Suprapubic skin (tissue), 4 donors: ENCODE data around the gene TPRG1L. TPM values are rescaled to one million over a fixed set of nuclear protein-coding genes. Genes with fewer than 3 reads are reported as not detected.
A peak's percentile ranks its signal among the peaks of the same experiment; 100 is the strongest.

Experiments
- DNase-seq, 2 donors: peaks; one replicate each; pipeline ENCODE4 v3.0.0-alpha.2; 2019; ENCODE audit warnings: low spot score in 2 of 2
- H3K27ac ChIP-seq: fragments of 200-600 bp; sonication (generic); one replicate; pipeline ENCODE4 v1.5.1; 2019
- H3K27me3 ChIP-seq: fragments of 200-600 bp; sonication (generic); one replicate; pipeline ENCODE4 v1.5.1; 2019
- H3K36me3 ChIP-seq: fragments of 200-600 bp; sonication (generic); one replicate; pipeline ENCODE4 v1.5.1; 2019
- H3K4me1 ChIP-seq: fragments of 200-600 bp; sonication (generic); one replicate; pipeline ENCODE4 v1.5.1; 2019
- H3K4me3 ChIP-seq: fragments of 200-600 bp; sonication (generic); one replicate; pipeline ENCODE4 v1.5.1; 2019; ENCODE audit warnings: mild to moderate bottlenecking
- H3K9me3 ChIP-seq: fragments of 200-600 bp; sonication (generic); one replicate; pipeline ENCODE4 v1.5.1; 2019
- CTCF ChIP-seq, 2 donors: fragments of 200-600 bp in 1 of 2; fragments of 450-650 bp in 1 of 2; sonication (generic) in 1 of 2; IDR thresholded peaks; one replicate each; pipeline ENCODE4 v1.5.1; 2016 to 2019; ENCODE audit warnings: antibody characterized with exemption in 2 of 2, mild to moderate bottlenecking in 1 of 2, moderate library complexity in 1 of 2
- EP300 ChIP-seq: sonication (generic); formaldehyde crosslinking; IDR thresholded peaks from one replicate; pipeline ENCODE4 v1.6.1; 2017; ENCODE audit warnings: antibody characterized with exemption
- POLR2A ChIP-seq, 2 donors: fragments of 450-650 bp; IDR thresholded peaks; one replicate each; pipeline ENCODE4 v1.6.1; 2017; ENCODE audit warnings: antibody characterized with exemption in 2 of 2, mild to moderate bottlenecking in 2 of 2, moderate library complexity in 2 of 2
- POLR2AphosphoS5 ChIP-seq, 3 donors: sonication (generic); formaldehyde crosslinking; IDR thresholded peaks; one replicate each; pipeline ENCODE4 v1.6.1; 2017; ENCODE audit warnings: antibody characterized with exemption in 3 of 3
- WGBS: methylation state at CpG from one replicate; pipeline ENCODE4 v1.1.5; 2018; 5-methylcytosine and 5-hydroxymethylcytosine counted together
- total RNA-seq, 4 donors: library from RNA; depleted of rRNA; stranded (reverse); fragments of >200 nt; gene quantifications; one replicate each; pipeline ENCODE4 v1.1.0, GENCODE V29; 2016

Gene TPRG1L
- total RNA-seq, 4 donors from 2014 or later: 36.9 to 52.6 (median 44.8) TPM

- peak in 1 of 2 donors; percentile 46 for DNase-seq
- Histone ChIP-seq H3K4me3 (no peak overlapping the region), H3K36me3 (no peaks in the 10 kb centered on the region), H3K27me3 (peaks cover 39% of the 10 kb centered on the region), H3K4me1 (peaks cover 22% of the 10 kb centered on the region), H3K27ac (no peak overlapping the region), H3K9me3 (no peaks in the 10 kb centered on the region)
- TF ChIP-seq CTCF (IDR thresholded peaks at IDR 0.05) (no peak), POLR2AphosphoS5 (IDR thresholded peaks at IDR 0.05) (no peak), EP300 (no peak), POLR2A (IDR thresholded peaks at IDR 0.05) (no peak)
- 70% methylated on average over 8 of the region's 8 CpGs for WGBS
Observed at GRCh38 chr1:3668148-3668547, 43.3 kb downstream of the TPRG1L start.

- Histone ChIP-seq H3K27ac (no peak overlapping the region), H3K27me3 (peaks cover 43% of the 10 kb centered on the region), H3K9me3 (no peaks in the 10 kb centered on the region), H3K4me3 (no peak overlapping the region), H3K36me3 (no peaks in the 10 kb centered on the region), H3K4me1 (peaks cover 22% of the 10 kb centered on the region)
- DNase-seq: peak in 1 of 2 donors; percentile 72
- 9% methylated on average over 17 of the region's 30 CpGs for WGBS
- no peak for TF ChIP-seq POLR2A (IDR thresholded peaks at IDR 0.05)
- no peak for TF ChIP-seq CTCF (IDR thresholded peaks at IDR 0.05)
- no peak for TF ChIP-seq EP300
- no peak for TF ChIP-seq POLR2AphosphoS5 (IDR thresholded peaks at IDR 0.05)
Observed at GRCh38 chr1:3668585-3669300, 43.9 kb downstream of the TPRG1L start.

GRCh38 chr1:3669421-3669821 is 44.6 kb downstream of the TPRG1L start:
- TF ChIP-seq POLR2AphosphoS5 (IDR thresholded peaks at IDR 0.05) (no peak), POLR2A (IDR thresholded peaks at IDR 0.05) (no peak), CTCF (IDR thresholded peaks at IDR 0.05) (no peak), EP300 (no peak)
- DNase-seq: peak in 1 of 2 donors; percentile 51
- Histone ChIP-seq H3K9me3 (no peaks in the 10 kb centered on the region), H3K4me3 (no peak overlapping the region), H3K36me3 (no peaks in the 10 kb centered on the region), H3K27ac (no peak overlapping the region), H3K27me3 (peaks cover 44% of the 10 kb centered on the region), H3K4me1 (peaks cover 16% of the 10 kb centered on the region)
- WGBS: 74% methylated on average over 12 of the region's 14 CpGs

- no peak for TF ChIP-seq CTCF (IDR thresholded peaks at IDR 0.05)
- TF ChIP-seq POLR2AphosphoS5 (IDR thresholded peaks at IDR 0.05): no peak
- TF ChIP-seq POLR2A (IDR thresholded peaks at IDR 0.05): no peak
- TF ChIP-seq EP300: no peak
- H3K4me3 ChIP-seq: no peak overlapping the region
- H3K27ac ChIP-seq: no peak overlapping the region
- WGBS: 96% methylated on average over 5 of the region's 9 CpGs
- no peaks in the 10 kb centered on the region for H3K9me3 ChIP-seq
- H3K27me3 ChIP-seq: peaks cover 47% of the 10 kb centered on the region
- peaks cover 18% of the 10 kb centered on the region for H3K4me1 ChIP-seq
- no peaks in the 10 kb centered on the region for H3K36me3 ChIP-seq
- DNase-seq: peak in 1 of 2 donors; percentile 41
Observed at GRCh38 chr1:3669971-3670431, 45.2 kb downstream of the TPRG1L start.

GRCh38 chr1:3670823-3671265 is 46.0 kb downstream of the TPRG1L start:
- 86% methylated on average over 6 of the region's 15 CpGs for WGBS
- Histone ChIP-seq H3K27ac (no peak overlapping the region), H3K4me1 (peaks cover 18% of the 10 kb centered on the region), H3K9me3 (no peaks in the 10 kb centered on the region), H3K27me3 (peaks cover 47% of the 10 kb centered on the region), H3K36me3 (no peaks in the 10 kb centered on the region), H3K4me3 (no peak overlapping the region)
- peak in 1 of 2 donors; percentile 53 for DNase-seq
- TF ChIP-seq POLR2A (IDR thresholded peaks at IDR 0.05) (no peak), CTCF (IDR thresholded peaks at IDR 0.05) (no peak), EP300 (no peak), POLR2AphosphoS5 (IDR thresholded peaks at IDR 0.05) (no peak)
